GM19035 (cell line): Measurements from ENCODE around the gene KLB.
A peak's percentile ranks its signal among the peaks of the same experiment; 100 is the strongest.
"Not testable (repeated sequence)": the region's sequence is repeated elsewhere in the genome, so short reads cannot be mapped to it uniquely, and the experiment has no call there.

Experiments used
- ATAC-seq: cut with Tn5 transposase; IDR thresholded peaks from one replicate; pipeline ENCODE4 v1.9.1; 2021; ENCODE audit not compliant: unreplicated experiment

Gene KLB

DNA sequence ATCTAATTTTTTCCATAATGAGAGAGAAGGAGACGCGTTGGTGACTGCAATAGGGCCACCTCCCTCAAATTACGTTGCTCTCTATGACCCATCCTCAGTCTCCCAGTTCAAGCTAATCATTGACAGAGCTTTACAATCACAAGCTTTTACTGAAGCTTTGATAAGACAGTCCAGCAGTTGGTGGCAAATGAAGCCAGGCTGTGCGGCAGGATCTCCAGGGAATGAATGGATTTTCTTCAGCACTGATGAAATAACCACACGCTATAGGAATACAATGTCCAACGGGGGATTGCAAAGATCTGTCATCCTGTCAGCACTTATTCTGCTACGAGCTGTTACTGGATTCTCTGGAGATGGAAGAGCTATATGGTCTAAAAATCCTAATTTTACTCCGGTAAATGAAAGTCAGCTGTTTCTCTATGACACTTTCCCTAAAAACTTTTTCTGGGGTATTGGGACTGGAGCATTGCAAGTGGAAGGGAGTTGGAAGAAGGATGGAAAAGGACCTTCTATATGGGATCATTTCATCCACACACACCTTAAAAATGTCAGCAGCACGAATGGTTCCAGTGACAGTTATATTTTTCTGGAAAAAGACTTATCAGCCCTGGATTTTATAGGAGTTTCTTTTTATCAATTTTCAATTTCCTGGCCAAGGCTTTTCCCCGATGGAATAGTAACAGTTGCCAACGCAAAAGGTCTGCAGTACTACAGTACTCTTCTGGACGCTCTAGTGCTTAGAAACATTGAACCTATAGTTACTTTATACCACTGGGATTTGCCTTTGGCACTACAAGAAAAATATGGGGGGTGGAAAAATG is at the start of gene KLB:
KLB (plus strand) TSS at position 168 of the 821 bp plus-strand sequence; CDS start at position 188, 20 bp downstream.
- no peak for ATAC-seq

- ATAC-seq: no peak
Measured at GRCh38 chr4:39357002-39357401, 49.7 kb upstream of the KLB start.

DNA sequence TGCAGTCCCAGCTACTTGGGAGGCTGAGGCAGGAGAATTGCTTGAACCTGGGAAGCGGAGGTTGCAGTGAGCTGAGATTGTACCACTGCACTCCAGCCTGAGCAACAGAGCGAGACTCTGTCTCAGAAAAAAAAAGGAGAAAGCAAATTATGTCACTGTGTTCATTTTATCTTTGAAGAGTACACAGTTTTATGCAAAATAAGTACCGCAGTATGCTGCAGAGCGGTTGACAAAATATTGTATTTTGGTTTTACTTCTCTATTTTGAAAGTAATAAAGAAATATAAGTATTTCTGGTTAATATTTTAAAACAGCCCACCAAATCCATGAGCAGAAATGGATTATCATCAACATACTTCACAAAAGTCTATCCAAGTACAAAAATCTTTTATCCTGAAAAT is 46.1 kb upstream of the KLB start:
- ATAC-seq: peak; percentile 40

DNA sequence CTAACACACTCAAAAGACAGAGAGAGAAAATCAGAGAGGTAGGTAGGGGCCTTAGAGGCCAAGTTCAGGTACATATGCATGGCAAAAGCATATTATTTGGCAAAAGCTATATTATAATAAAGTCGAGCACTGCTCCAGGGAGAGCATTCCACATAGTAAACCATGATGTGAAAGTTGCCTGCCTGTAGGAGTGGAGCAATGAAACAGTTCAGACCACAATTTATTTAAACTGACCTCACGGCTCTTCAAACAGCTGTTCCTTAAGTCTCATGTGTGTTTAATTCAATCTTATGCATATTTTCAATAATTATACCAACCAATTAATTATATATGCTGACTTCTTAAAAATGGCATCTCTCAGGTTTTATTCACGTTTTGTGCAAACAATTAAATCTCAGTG is 43.9 kb upstream of the KLB start:
- ATAC-seq: no peak

DNA sequence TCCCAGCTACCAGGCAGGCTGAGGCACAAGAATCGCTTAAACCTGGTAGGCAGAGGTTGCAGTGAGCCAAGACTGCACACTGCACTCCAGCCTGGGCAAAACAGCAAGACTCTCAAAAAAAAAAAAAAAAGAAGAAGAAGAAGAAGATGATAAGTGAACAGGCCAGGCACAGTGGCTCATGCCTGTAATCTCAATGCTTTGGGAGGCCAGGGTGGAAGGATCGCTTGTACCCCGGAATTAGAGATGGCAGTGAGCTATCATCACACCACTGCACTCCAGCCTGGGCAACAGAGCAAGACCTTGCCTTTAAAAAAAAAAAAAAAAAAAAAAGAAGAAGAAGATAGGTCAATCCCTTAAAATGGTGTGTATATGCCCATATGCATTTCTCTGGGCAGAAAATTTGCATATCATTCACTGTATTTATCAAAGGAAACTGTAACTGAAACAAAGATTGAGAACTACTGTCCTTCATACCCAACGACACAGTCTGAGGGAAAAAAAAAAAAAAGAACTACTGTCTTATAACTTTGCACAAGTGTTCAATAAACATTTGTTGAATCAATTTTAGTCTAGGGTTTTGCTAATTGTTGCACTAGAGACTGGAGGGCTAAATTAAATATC is 42.8 kb upstream of the KLB start:
- ATAC-seq: peak; percentile 38

DNA sequence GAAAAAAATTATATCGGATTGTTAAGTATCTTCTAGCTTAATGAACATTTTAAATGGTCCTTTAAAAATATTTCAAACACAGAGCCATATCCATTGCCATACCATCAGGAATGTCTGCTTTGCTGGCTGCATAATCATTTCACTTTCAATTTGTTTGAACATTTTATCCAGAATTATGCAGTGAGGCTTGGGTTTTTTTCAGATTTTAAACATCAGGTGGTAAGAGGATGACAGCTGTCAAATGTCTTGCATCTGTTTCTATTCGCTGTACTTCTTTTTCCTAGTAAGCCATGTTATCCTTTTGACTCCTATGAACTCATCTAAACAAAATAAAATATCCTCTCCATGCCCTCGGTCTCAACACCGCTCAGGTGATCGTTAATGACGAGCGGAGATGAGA is 41.4 kb upstream of the KLB start:
- no peak for ATAC-seq

- ATAC-seq: peak; percentile 91
Measured at GRCh38 chr4:39365830-39366771, 40.6 kb upstream of the KLB start, which contains the start of gene RFC1. Gene RFC1 (minus strand): TSS chr4:39366362. CDS start chr4:39366241, 121 bp downstream.

DNA sequence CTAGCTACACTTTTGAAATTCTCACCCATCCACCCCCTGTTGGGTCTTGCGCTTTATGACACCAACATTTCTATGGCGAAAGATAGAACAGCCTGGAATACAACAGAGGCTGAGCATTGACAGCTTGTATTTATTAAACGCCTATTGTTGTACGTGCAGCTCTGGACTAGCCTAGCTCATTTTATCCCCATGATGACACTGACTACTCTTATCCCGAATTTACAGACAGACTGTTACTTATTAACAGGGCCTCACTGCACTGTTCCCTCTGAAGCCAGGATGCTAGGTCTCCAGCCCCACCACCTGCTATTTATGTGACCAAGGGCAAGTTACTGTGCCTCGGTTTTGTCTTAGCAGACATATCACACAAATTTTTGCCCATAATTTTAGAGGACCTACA is 39.6 kb upstream of the KLB start:
- no peak for ATAC-seq

- no peak for ATAC-seq
Measured at GRCh38 chr4:39369301-39369700, 37.4 kb upstream of the KLB start.

DNA sequence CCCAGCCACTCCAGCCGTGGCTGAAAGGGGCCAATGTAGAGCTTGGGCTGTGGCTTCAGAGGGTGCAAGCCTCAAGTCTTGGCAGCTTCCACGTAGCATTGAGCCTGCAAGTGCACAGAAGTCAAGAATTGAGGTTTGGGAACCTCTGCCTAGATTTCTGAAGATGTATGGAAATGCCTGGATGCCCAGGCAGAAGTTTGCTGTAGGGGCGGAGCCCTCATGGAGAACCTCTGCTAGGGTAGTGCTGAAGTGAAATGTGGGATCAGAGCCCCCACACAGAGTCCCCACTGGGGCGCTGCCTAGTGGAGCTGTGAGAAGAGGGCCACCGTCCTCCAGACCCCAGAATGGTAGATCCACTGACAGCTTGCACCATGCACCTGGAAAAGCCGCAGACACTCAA is 35.5 kb upstream of the KLB start:
- not testable (repeated sequence) for ATAC-seq

- ATAC-seq: no peak
Measured at GRCh38 chr4:39375478-39375877, 31.3 kb upstream of the KLB start.

- ATAC-seq: no peak
Measured at GRCh38 chr4:39383690-39384089, 23.0 kb upstream of the KLB start.

DNA sequence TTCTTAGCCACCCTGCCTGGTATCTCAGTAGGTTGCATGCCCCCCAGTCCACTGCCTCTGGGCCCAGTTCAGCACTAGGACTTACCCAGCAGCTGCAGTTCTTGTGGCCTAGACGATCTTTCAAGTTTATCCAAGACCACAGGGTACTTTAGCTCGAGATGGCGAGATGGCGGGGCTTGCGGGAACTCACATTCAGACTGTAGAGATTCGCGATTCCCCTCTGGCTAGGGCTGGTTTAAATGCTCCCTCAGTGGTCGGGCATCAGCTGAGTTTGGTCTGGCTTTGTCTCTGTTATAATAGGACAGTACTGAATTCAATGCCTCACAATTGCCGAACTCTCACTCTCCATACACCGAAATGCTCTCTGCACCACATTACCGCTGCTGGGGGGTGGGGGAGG is 22.2 kb upstream of the KLB start:
- ATAC-seq: no peak

DNA sequence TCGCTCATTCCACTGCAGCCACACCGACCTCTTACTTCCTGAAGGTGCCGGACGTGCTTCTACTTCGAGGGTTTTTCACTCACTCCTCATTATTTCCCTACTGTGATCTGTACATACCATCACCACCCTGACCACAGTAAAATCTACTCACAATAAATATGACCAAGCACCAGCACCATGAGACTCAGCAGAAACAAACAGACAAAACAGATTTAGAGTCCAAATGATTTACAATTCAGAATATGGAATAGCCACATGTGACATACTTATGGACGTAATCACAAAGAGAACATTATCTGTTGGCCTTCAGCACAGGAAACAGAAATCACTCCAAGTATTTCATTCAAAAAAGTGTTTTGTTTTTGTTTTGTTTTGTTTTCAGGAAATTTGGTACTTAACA is 16.1 kb upstream of the KLB start:
- no peak for ATAC-seq

- ATAC-seq: no peak
Measured at GRCh38 chr4:39394706-39395105, 12.0 kb upstream of the KLB start.

DNA sequence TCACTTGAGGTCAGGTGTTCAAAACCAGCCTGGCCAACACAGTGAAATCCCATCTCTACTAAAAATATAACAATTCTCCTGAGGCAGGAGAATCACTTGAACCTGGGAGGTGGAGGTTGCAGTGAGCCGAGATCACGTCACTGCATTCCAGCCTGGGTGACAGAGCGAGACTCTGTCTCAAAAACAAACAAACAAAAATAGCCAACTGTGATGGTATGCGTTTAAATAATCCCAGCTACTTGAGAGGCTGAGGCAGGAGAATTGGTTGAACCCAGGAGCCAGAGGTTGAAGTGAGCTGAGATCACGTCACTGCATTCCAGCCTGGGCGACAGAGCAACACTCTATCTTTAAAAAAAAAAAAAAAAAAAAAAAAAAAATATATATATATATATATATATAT is 5.1 kb upstream of the KLB start:
- not testable (repeated sequence) for ATAC-seq

DNA sequence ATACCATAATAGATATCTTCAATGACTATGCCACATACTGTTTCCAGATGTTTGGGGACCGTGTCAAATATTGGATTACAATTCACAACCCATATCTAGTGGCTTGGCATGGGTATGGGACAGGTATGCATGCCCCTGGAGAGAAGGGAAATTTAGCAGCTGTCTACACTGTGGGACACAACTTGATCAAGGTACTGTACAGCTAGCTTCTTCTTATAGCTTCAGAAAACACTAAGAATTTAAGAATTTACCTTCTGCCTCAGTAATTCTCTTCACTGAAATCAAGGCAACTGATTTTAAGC is 805 bp downstream of the KLB start:
- no peak for ATAC-seq

DNA sequence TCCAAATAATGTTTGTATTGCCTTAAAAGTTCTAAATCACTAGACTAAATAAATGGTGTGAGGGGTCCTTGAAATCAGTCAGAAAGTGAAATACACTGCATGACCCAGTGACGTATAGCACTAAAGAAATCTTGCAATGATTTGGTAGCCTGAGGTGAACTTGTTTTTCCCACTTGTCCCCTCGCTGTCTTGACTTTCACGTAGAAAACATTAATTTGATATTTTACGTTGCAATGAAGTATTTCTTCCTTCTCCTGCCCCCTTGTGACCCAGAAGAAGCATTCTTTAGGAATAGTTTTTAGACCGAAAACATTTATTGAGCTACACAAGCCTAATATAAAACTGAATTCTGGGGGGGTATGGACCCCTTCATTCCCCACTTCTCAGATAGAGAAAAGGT is 3.7 kb downstream of the KLB start:
- no peak for ATAC-seq

GRCh38 chr4:39411561-39411960 is 4.8 kb downstream of the KLB start:
- not testable (repeated sequence) for ATAC-seq

DNA sequence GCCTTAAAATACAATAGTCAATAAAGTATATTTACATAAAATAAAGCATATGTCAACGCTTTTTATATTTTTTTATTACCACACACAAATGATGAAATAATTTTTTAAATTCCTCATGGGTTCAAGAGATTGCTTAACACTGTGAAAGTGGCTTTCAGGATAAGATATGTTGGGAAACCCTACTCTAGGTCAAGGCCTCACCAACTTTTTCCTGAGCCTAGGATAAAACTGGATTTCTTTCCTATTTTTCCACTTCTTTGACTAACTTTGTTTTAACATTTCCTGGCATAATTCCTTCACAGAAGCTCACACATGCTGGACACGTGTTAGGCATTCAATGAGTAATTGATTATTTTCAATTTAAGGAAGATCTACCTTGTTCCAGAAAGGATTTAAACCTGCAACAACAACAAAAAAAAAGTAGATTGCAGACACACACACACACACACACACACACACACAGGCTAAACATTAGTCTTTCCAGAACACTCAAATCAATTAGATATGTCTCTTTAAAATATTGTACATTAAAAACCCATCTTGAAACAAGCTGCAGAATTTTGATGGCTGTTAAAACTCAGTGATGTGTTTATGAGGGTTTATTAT is 9.1 kb downstream of the KLB start:
- ATAC-seq: no peak

DNA sequence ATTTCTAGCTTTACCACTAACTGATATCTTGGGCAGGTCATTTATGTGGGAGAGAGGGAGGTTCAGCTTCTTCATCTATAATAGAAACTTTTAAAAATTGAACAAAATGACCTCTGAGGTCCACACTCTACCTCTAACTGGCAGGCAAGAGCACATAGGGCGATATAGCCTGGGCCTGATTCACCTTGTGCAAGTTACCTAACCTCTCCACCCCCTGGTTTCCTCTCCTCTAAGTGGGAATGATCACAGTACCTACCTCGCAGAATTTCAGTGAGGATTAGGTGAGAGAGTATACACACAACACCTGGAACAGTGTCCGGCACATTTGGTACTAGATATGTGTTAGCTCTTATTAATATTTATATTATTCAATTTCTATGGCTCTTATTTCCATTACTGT is 15.5 kb downstream of the KLB start:
- no peak for ATAC-seq
